H1 (cell line): ENCODE data around the gene SLC6A7. TPM values are rescaled to one million over a fixed set of nuclear protein-coding genes. Genes with fewer than 3 reads are reported as not detected.
A peak's percentile ranks its signal among the peaks of the same experiment; 100 is the strongest.

Experiments used
- CTCF ChIA-PET: fragments of 300-600 bp; sonication (Branson Sonifier 250); formaldehyde crosslinking; loops from one replicate; lab custom pipeline; 2021; ENCODE audit not compliant: partially characterized antibody; lab: Charles Lee
- POLR2A ChIA-PET: fragments of 300-600 bp; sonication (Branson Sonifier 250); formaldehyde crosslinking; loops from one replicate; lab custom pipeline; 2021; ENCODE audit warnings: inconsistent platforms; ENCODE audit not compliant: partially characterized antibody; lab: Charles Lee
- DNase-seq, 2 experiments: peaks; one replicate each; pipeline versions ENCODE4 v3.0.0 to v3.0.0-alpha.2; 2010 to 2022; ENCODE audit warnings: low spot score in 2 of 2, low read depth in 1 of 2, mixed read lengths in 1 of 2
- FAIRE-seq: peaks from 2 replicates; lab custom pipeline; 2011; peaks lifted over from hg19 to GRCh38; lab: Jason Lieb, UNC
- H2AFZ ChIP-seq: 2 replicates; pipeline ENCODE4 v1.8.1; 2012; ENCODE audit warnings: low read length, inconsistent platforms
- H2AK5ac ChIP-seq: 2 replicates; pipeline ENCODE4 v1.6.1; 2013; ENCODE audit warnings: low read depth, low read length
- H2BK120ac ChIP-seq: replicated peaks from 2 replicates; pipeline ENCODE3; 2013; ENCODE audit warnings: low read depth, low read length, inconsistent platforms
- H2BK12ac ChIP-seq: 2 replicates; pipeline ENCODE4 v1.6.1; 2013; ENCODE audit warnings: low read depth, low read length
- H2BK15ac ChIP-seq: 2 replicates; pipeline ENCODE4 v1.6.1; 2013; ENCODE audit warnings: low read length
- H2BK20ac ChIP-seq: 2 replicates; pipeline ENCODE4 v1.6.1; 2013; ENCODE audit warnings: low read length
- H2BK5ac ChIP-seq: 2 replicates; pipeline ENCODE4 v1.6.1; 2013; ENCODE audit warnings: low read depth, low read length
- H3K14ac ChIP-seq: 2 replicates; pipeline ENCODE4 v1.6.1; 2013; ENCODE audit warnings: inconsistent platforms; ENCODE audit not compliant: insufficient read length
- H3K18ac ChIP-seq: 2 replicates; pipeline ENCODE4 v1.6.1; 2013; ENCODE audit warnings: low read length; ENCODE audit errors: extremely low read depth
- H3K23ac ChIP-seq: 2 replicates; pipeline ENCODE4 v1.6.1; 2013; ENCODE audit warnings: inconsistent platforms; ENCODE audit not compliant: insufficient read length
- H3K23me2 ChIP-seq: 2 replicates; pipeline ENCODE4 v1.6.1; 2013; ENCODE audit warnings: low read depth, low read length
- H3K27ac ChIP-seq: 2 replicates; pipeline ENCODE4 v1.6.1; 2011; ENCODE audit warnings: low read depth, low read length, inconsistent platforms
- H3K27me3 ChIP-seq, 4 experiments: replicated peaks in 1 of 4; 1 replicate in 1 of 4; 2 replicates in 3 of 4; pipeline versions ENCODE4 v1.6.1 to v1.8.1; 2011 to 2013; ENCODE audit warnings: low read length in 3 of 4, mild to moderate bottlenecking in 3 of 4, inconsistent platforms in 2 of 4, mixed read lengths in 2 of 4, moderate library complexity in 1 of 4; ENCODE audit not compliant: control insufficient read depth in 3 of 4, insufficient read depth in 3 of 4; ENCODE audit errors: extremely low read depth in 1 of 4
- H3K36me3 ChIP-seq, 4 experiments: 2 replicates each; pipeline versions ENCODE4 v1.6.1 to v1.8.1; 2011 to 2013; ENCODE audit warnings: mild to moderate bottlenecking in 4 of 4, low read length in 3 of 4, moderate library complexity in 2 of 4, control low read depth in 1 of 4, inconsistent platforms in 1 of 4; ENCODE audit not compliant: insufficient read depth in 4 of 4, control insufficient read depth in 2 of 4
- H3K4ac ChIP-seq: replicated peaks from 2 replicates; pipeline ENCODE3; 2013; ENCODE audit warnings: low read length, low read depth, mixed read lengths, inconsistent platforms; ENCODE audit not compliant: insufficient read length
- H3K4me1 ChIP-seq, 4 experiments: replicated peaks in 1 of 4; 1 replicate in 1 of 4; 2 replicates in 3 of 4; pipeline versions ENCODE4 v1.6.1 to v1.8.1; 2011 to 2013; ENCODE audit warnings: low read length in 3 of 4, inconsistent platforms in 2 of 4, mixed read lengths in 1 of 4; ENCODE audit not compliant: insufficient read depth in 4 of 4, control insufficient read depth in 3 of 4
- H3K4me2 ChIP-seq, 2 experiments: 2 replicates each; pipeline versions ENCODE4 v1.6.1 to v1.8.1; 2011 to 2013; ENCODE audit warnings: low read depth in 2 of 2, low read length in 2 of 2, control low read depth in 1 of 2, inconsistent platforms in 1 of 2, mild to moderate bottlenecking in 1 of 2; ENCODE audit not compliant: insufficient read depth in 1 of 2
- H3K4me3 ChIP-seq, 4 experiments: fragments of 200-600, 300-600 bp in 1 of 4; sonication (generic), shearing (Covaris generic), sonication (Bioruptor Twin) in 1 of 4; 2 replicates each; pipeline versions ENCODE4 v1.5.1 to v1.8.1; 2011 to 2016; ENCODE audit warnings: low read length in 4 of 4, low read depth in 3 of 4, control low read depth in 2 of 4, inconsistent platforms in 2 of 4, mild to moderate bottlenecking in 2 of 4, mixed read lengths in 1 of 4, moderate library complexity in 1 of 4; ENCODE audit not compliant: insufficient read depth in 2 of 4; ENCODE audit errors: extremely low read depth in 1 of 4
- H3K56ac ChIP-seq: replicated peaks from 2 replicates; pipeline ENCODE3; 2013; ENCODE audit warnings: low read depth, mild to moderate bottlenecking, mixed read lengths, low read length, inconsistent platforms; ENCODE audit not compliant: insufficient read length
- H3K79me1 ChIP-seq: 2 replicates; pipeline ENCODE4 v1.6.1; 2013; ENCODE audit warnings: low read depth, low read length, control low read depth
- H3K79me2 ChIP-seq, 2 experiments: 2 replicates each; pipeline versions ENCODE4 v1.6.1 to v1.8.1; 2012 to 2013; ENCODE audit warnings: low read length in 2 of 2, mild to moderate bottlenecking in 2 of 2, inconsistent platforms in 1 of 2; ENCODE audit not compliant: insufficient read depth in 2 of 2, control insufficient read depth in 1 of 2
- H3K9ac ChIP-seq, 4 experiments: replicated peaks in 1 of 4; 1 replicate in 1 of 4; 2 replicates in 3 of 4; pipeline versions ENCODE4 v1.6.1 to v1.8.1; 2011 to 2013; ENCODE audit warnings: low read depth in 3 of 4, low read length in 3 of 4, control low read depth in 2 of 4, mild to moderate bottlenecking in 2 of 4, moderate library complexity in 2 of 4, inconsistent platforms in 1 of 4; ENCODE audit errors: extremely low read depth in 1 of 4
- H3K9me3 ChIP-seq, 2 experiments: 2 replicates each; pipeline versions ENCODE4 v1.6.1 to v1.8.1; 2012 to 2013; ENCODE audit warnings: mild to moderate bottlenecking in 2 of 2, moderate library complexity in 2 of 2, control low read depth in 1 of 2, inconsistent platforms in 1 of 2, low read depth in 1 of 2, low read length in 1 of 2, mixed read lengths in 1 of 2; ENCODE audit not compliant: insufficient read depth in 2 of 2
- H4K20me1 ChIP-seq, 2 experiments: replicated peaks in 1 of 2; 2 replicates each; pipeline versions ENCODE3 to v1.8.1; 2011 to 2013; ENCODE audit warnings: inconsistent platforms in 2 of 2, low read length in 2 of 2, mild to moderate bottlenecking in 1 of 2; ENCODE audit not compliant: insufficient read depth in 2 of 2, control insufficient read depth in 1 of 2
- H4K5ac ChIP-seq: 2 replicates; pipeline ENCODE4 v1.6.1; 2013; ENCODE audit warnings: low read length, low read depth, mixed read lengths, inconsistent platforms; ENCODE audit not compliant: insufficient read length
- H4K8ac ChIP-seq: 2 replicates; pipeline ENCODE4 v1.8.0; 2013; ENCODE audit warnings: mild to moderate bottlenecking, moderate library complexity, low read length, inconsistent platforms; ENCODE audit not compliant: insufficient read depth; ENCODE audit errors: extremely low read depth
- H4K91ac ChIP-seq: replicated peaks from 2 replicates; pipeline ENCODE3; 2013; ENCODE audit warnings: low read length, mixed read lengths, inconsistent platforms; ENCODE audit not compliant: insufficient read length
- CEBPB ChIP-seq: IDR thresholded peaks from 2 replicates; pipeline ENCODE4 v1.6.1; 2012; ENCODE audit warnings: low read depth, low read length
- CHD1 ChIP-seq: IDR thresholded peaks from 2 replicates; pipeline ENCODE4 v1.6.1; 2012; ENCODE audit warnings: low read depth, low read length, improper control_type of control experiment
- GABPA ChIP-seq: IDR thresholded peaks from 2 replicates; pipeline ENCODE4 v1.6.1; 2011; ENCODE audit warnings: mild to moderate bottlenecking, low read length, moderate library complexity, borderline replicate concordance; ENCODE audit not compliant: insufficient read depth
- KDM4A ChIP-seq: IDR thresholded peaks from one replicate; pipeline ENCODE4 v1.7.1; 2012; ENCODE audit warnings: low read depth, mild to moderate bottlenecking, moderate library complexity, low read length, inconsistent platforms; ENCODE audit not compliant: severe bottlenecking
- NANOG ChIP-seq: IDR thresholded peaks from 2 replicates; pipeline ENCODE4 v1.6.1; 2011; ENCODE audit warnings: low read length, low read depth, mild to moderate bottlenecking, inconsistent platforms; ENCODE audit not compliant: insufficient read depth, poor library complexity, severe bottlenecking
- RXRA ChIP-seq: IDR thresholded peaks from 2 replicates; pipeline ENCODE4 v1.6.1; 2011; ENCODE audit warnings: low read depth, mild to moderate bottlenecking, low read length, moderate library complexity; ENCODE audit not compliant: insufficient read depth
- TAF1 ChIP-seq: IDR thresholded peaks from 2 replicates; pipeline ENCODE4 v1.6.1; 2011; ENCODE audit warnings: mild to moderate bottlenecking, low read depth, low read length
- TCF12 ChIP-seq: IDR thresholded peaks from 2 replicates; pipeline ENCODE4 v1.6.1; 2011; ENCODE audit warnings: low read depth, mild to moderate bottlenecking, low read length
- WGBS, 2 experiments: shearing (Covaris generic) in 1 of 2; methylation state at CpG; one replicate each; pipeline versions ENCODE4 v1.1.6 to v1.1.7; 2013 to 2015; ENCODE audit warnings: low lambda C conversion rate in 2 of 2, mixed read lengths in 2 of 2, inconsistent platforms in 1 of 2, low coverage in 1 of 2, missing lambda C conversion rate in 1 of 2; ENCODE audit not compliant: insufficient replicate concordance in 2 of 2, insufficient coverage in 1 of 2, insufficient read length in 1 of 2; ENCODE audit errors: extremely low coverage in 1 of 2, missing lambda C conversion rate in 1 of 2; 5-methylcytosine and 5-hydroxymethylcytosine counted together
- polyA plus RNA-seq, 7 experiments: library from polyadenylated mRNA; depleted of rRNA in 3 of 7; stranded (reverse) in 5 of 7; unstranded in 2 of 7; fragments of >200 nt in 5 of 7; fragments of 200-250 nt in 2 of 7; gene quantifications; 1 replicate in 5 of 7; 2 replicates in 1 of 7; 4 replicates in 1 of 7; pipeline versions ENCODE4 v1.2.1 to v1.2.3, GENCODE V29; 2011 to 2013; ENCODE audit warnings: missing spikeins in 2 of 7, mixed read lengths in 2 of 7
- total RNA-seq: library from RNA; stranded (reverse); fragmentation: NEBNext Ultra II Directional; extraction: Animal tissue kit (Norgen Biotek cat#: 25700); gene quantifications from 2 replicates; pipeline ENCODE4 v1.2.1, GENCODE V29; 2021
- TF ChIP-seq, protein P1 (sequence below): IDR thresholded peaks from 2 replicates; pipeline ENCODE4 v1.6.1; 2012; ENCODE audit warnings: inconsistent platforms
- TF ChIP-seq, protein P2 (sequence below): IDR thresholded peaks from 2 replicates; pipeline ENCODE4 v1.6.1; 2012; ENCODE audit warnings: inconsistent platforms

The SLC6A7 gene
- total and polyA plus RNA-seq, 2 of the 8 experiments (the other 6 are each of a cell fraction or from before 2014, with no cell fraction given) = 0.07 to 0.12 TPM

DNA sequence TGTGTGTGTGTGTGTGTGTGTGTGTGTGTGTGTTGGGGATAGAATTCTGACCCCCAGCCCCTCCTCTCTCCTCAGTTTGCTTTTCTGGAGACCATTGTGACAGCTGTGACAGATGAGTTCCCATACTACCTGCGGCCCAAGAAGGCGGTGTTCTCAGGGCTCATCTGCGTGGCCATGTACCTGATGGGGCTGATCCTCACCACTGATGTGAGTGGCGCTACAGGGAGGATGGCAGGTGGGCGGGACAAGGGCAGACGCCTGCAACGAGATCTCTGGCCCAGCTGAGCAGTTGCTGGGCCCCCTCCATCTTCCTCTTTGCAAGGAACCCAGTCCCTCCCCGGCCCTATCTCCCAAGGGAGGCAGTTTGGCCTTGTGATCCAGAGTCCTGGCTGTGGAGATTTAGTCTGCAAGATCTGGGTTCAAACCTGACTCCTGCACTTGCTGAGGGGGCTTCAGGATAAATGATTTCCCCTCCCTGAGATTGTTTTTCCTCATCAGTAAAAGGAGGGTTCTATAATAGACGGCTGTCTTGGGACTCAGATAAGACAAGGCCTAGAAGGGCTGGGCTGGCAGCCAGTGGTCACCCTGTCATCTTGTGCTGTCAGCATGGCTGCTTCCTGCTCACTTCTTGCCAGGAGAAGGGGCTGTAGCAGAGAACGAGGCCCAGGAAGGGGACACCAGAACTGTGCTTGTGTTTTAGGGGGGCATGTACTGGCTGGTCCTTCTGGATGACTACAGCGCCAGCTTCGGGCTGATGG lies 14.1 kb downstream of the SLC6A7 start:
- no peaks in the 10 kb centered on the region; the same call in 1 of the 2 replicates for H3K23me2 ChIP-seq
- no peak overlapping the region for H3K23ac ChIP-seq
- H3K18ac ChIP-seq = no peak overlapping the region
- H2BK5ac ChIP-seq = no peak overlapping the region
- H4K8ac ChIP-seq = peak overlapping the region; percentile 16; the same call in 1 of the 2 replicates
- peaks cover 0 to 12% (median 5%) of the 10 kb centered on the region in 4 experiments; a peak in 6 of 7 replicates for H3K4me1 ChIP-seq
- POLR2A ChIA-PET = no interaction called here
- H3K9me3 ChIP-seq = no peaks in the 10 kb centered on the region
- FAIRE-seq = no peak
- H3K36me3 ChIP-seq = no peaks in the 10 kb centered on the region
- 87% methylated on average over 9 of the region's 12 CpGs; no CpG with 5 or more reads in 1 of the 2 experiments for WGBS, 2 experiments
- no peak overlapping the region for H2BK15ac ChIP-seq
- no peak overlapping the region for H3K27ac ChIP-seq
- no peak overlapping the region for H3K4me3 ChIP-seq
- no peak for DNase-seq
- peaks cover 0 to 3% (median 2%) of the 10 kb centered on the region in 4 experiments; a peak in 2 of 7 replicates for H3K27me3 ChIP-seq
- no peak overlapping the region for H2BK20ac ChIP-seq
- no peak overlapping the region for H4K5ac ChIP-seq
- CTCF ChIA-PET = interaction anchor here (0.7 to 23.7 kb wide), 6 partner anchors 7 to 351 kb away, joined by 3 to 406 read pairs (median 302); partner anchors contain the start of genes CDX1, PDGFRB and SLC6A7
- H3K14ac ChIP-seq = no peak overlapping the region
- H2AFZ ChIP-seq = no peak overlapping the region
- no peaks in the 10 kb centered on the region for H3K79me1 ChIP-seq
- H3K79me2 ChIP-seq = no peaks in the 10 kb centered on the region
- H2AK5ac ChIP-seq = no peak overlapping the region
- no peak overlapping the region for H3K4ac ChIP-seq
- H2BK12ac ChIP-seq = no peak overlapping the region
- no peak overlapping the region for H3K4me2 ChIP-seq
- H2BK120ac ChIP-seq = no peak overlapping the region
- no peak overlapping the region for H3K56ac ChIP-seq
- no peak overlapping the region for H4K91ac ChIP-seq
- no peak overlapping the region for H3K9ac ChIP-seq
- H4K20me1 ChIP-seq = no peaks in the 10 kb centered on the region
- TF ChIP-seq GABPA (no peak), TAF1 (no peak), CHD1 (no peak), CEBPB (no peak), NANOG (no peak), KDM4A (no peak), TCF12 (no peak), RXRA (no peak)
- TF ChIP-seq, protein P1, sequence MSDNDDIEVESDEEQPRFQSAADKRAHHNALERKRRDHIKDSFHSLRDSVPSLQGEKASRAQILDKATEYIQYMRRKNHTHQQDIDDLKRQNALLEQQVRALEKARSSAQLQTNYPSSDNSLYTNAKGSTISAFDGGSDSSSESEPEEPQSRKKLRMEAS = no peak
- TF ChIP-seq, protein P2, sequence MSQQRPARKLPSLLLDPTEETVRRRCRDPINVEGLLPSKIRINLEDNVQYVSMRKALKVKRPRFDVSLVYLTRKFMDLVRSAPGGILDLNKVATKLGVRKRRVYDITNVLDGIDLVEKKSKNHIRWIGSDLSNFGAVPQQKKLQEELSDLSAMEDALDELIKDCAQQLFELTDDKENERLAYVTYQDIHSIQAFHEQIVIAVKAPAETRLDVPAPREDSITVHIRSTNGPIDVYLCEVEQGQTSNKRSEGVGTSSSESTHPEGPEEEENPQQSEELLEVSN = no peak
